Measurements from ENCODE around the gene MVB12B.
"Not testable (repeated sequence)": the region's sequence is repeated elsewhere in the genome, so short reads cannot be mapped to it uniquely, and the experiment has no call there.

The MVB12B gene

GRCh38 chr9:126326228-126327005 lies at the start of gene MVB12B:
TSS of gene MVB12B (plus strand) at chr9:126326829. CDS start at chr9:126326930, 101 bp downstream.
- peak; percentile 48 for DNase-seq (ENCODE audit: low read depth)

- no peak for DNase-seq (ENCODE audit: low read depth)
These were observed 42.7 kb upstream of the MVB12B start for GRCh38 chr9:126283799-126284465.

- not testable (repeated sequence) for DNase-seq (ENCODE audit: low read depth)
These were observed 41.0 kb upstream of the MVB12B start for GRCh38 chr9:126285652-126286051.

- DNase-seq (ENCODE audit: low read depth), result no peak
These were observed 39.3 kb upstream of the MVB12B start for GRCh38 chr9:126287166-126287866.

- DNase-seq (ENCODE audit: low read depth), result no peak
These were observed 35.8 kb upstream of the MVB12B start for GRCh38 chr9:126290871-126291270.

- no peak for DNase-seq (ENCODE audit: low read depth)
These were observed 34.7 kb upstream of the MVB12B start for GRCh38 chr9:126291925-126292324.

GRCh38 chr9:126292736-126293521 lies 33.7 kb upstream of the MVB12B start:
- DNase-seq (ENCODE audit: low read depth), result no peak

GRCh38 chr9:126293522-126293889 lies 33.1 kb upstream of the MVB12B start:
- DNase-seq (ENCODE audit: low read depth), result no peak

GRCh38 chr9:126294331-126295081 lies 32.1 kb upstream of the MVB12B start:
- no peak for DNase-seq (ENCODE audit: low read depth)

- DNase-seq (ENCODE audit: low read depth), result no peak
These were observed 31.5 kb upstream of the MVB12B start for GRCh38 chr9:126295082-126295477.

GRCh38 chr9:126295516-126295915 lies 31.1 kb upstream of the MVB12B start:
- no peak for DNase-seq (ENCODE audit: low read depth)

- no peak for DNase-seq (ENCODE audit: low read depth)
These were observed 30.6 kb upstream of the MVB12B start for GRCh38 chr9:126295936-126296600.

- no peak for DNase-seq (ENCODE audit: low read depth)
These were observed 29.9 kb upstream of the MVB12B start for GRCh38 chr9:126296687-126297086.

GRCh38 chr9:126297661-126298060 lies 29.0 kb upstream of the MVB12B start:
- no peak for DNase-seq (ENCODE audit: low read depth)

- DNase-seq (ENCODE audit: low read depth), result no peak
These were observed 28.4 kb upstream of the MVB12B start for GRCh38 chr9:126298063-126298801.

GRCh38 chr9:126299706-126300276 lies 26.8 kb upstream of the MVB12B start:
- DNase-seq (ENCODE audit: low read depth), result no peak

GRCh38 chr9:126301196-126301595 lies 25.4 kb upstream of the MVB12B start:
- DNase-seq (ENCODE audit: low read depth), result no peak

GRCh38 chr9:126301985-126302603 lies 24.5 kb upstream of the MVB12B start:
- DNase-seq (ENCODE audit: low read depth), result peak; percentile 16

GRCh38 chr9:126302730-126303129 lies 23.9 kb upstream of the MVB12B start:
- no peak for DNase-seq (ENCODE audit: low read depth)
